ENCODE measurements around the gene SPATA3. TPM values are rescaled to one million over a fixed set of nuclear protein-coding genes. Genes with fewer than 3 reads are reported as not detected.
A peak's percentile ranks its signal among the peaks of the same experiment; 100 is the strongest.

Gene SPATA3
- total RNA-seq, 1 donor from 2014 or later: not detected

GRCh38 chr2:231034291-231034882 is 38.5 kb downstream of the SPATA3 start:
- TF ChIP-seq, protein P1, sequence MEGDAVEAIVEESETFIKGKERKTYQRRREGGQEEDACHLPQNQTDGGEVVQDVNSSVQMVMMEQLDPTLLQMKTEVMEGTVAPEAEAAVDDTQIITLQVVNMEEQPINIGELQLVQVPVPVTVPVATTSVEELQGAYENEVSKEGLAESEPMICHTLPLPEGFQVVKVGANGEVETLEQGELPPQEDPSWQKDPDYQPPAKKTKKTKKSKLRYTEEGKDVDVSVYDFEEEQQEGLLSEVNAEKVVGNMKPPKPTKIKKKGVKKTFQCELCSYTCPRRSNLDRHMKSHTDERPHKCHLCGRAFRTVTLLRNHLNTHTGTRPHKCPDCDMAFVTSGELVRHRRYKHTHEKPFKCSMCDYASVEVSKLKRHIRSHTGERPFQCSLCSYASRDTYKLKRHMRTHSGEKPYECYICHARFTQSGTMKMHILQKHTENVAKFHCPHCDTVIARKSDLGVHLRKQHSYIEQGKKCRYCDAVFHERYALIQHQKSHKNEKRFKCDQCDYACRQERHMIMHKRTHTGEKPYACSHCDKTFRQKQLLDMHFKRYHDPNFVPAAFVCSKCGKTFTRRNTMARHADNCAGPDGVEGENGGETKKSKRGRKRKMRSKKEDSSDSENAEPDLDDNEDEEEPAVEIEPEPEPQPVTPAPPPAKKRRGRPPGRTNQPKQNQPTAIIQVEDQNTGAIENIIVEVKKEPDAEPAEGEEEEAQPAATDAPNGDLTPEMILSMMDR (IDR thresholded peaks at IDR 0.05): no peak
- Mint-ChIP-seq H3K4me1 (peaks cover 14% of the 10 kb centered on the region), H3K27ac (peak overlapping the region; percentile 30), H3K9me3 (no peaks in the 10 kb centered on the region), H3K4me3 (no peak overlapping the region), H3K27me3 (peaks cover 32% of the 10 kb centered on the region), H3K36me3 (ENCODE audit: low read depth) (no peaks in the 10 kb centered on the region)
- intact Hi-C loops (cut with micrococcal nuclease): no loop called here
- CTCF ChIA-PET: interaction anchor here (1.9 kb wide), 1 partner anchor 17 kb away, joined by 10 read pairs; no protein-coding TSS in a partner anchor
- POLR2A ChIA-PET: interaction anchor here (0.7 kb wide), 1 partner anchor 692 kb away, joined by 6 read pairs; no protein-coding TSS in a partner anchor
- ATAC-seq (ENCODE audit: low read depth): peak; percentile 61
- no peak for DNase-seq

DNA sequence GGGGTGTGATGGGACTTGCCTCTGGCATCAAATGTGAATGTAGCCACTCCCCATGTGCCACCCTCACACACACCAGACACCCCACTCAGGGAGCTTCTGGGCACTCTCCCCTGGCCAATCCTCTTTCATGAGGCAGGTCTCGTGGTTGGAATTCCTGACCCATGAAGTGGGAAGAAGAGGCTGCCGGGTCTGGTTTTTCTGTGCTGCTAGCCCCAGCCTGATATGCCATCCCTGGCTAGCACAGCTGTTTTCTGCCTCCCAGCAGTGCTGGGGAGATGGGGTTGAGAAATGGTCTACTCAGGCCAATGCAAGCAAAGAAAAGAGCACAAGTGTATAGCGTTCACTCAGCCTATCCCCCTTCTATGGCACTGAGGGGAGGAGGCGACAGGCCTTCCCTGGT is 40.2 kb downstream of the SPATA3 start:
- DNase-seq (no peak), ATAC-seq (ENCODE audit: low read depth) (no peak)
- no peaks in the 10 kb centered on the region for H3K36me3 Mint-ChIP-seq (ENCODE audit: low read depth)
- CTCF ChIA-PET: interaction anchor here (1.9 kb wide), 1 partner anchor 16 kb away, joined by 10 read pairs; no protein-coding TSS in a partner anchor
- POLR2A ChIA-PET: no interaction called here
- H3K4me1 Mint-ChIP-seq: peaks cover 14% of the 10 kb centered on the region
- TF ChIP-seq, protein P1 (IDR thresholded peaks at IDR 0.05): no peak
- peaks cover 44% of the 10 kb centered on the region for H3K27me3 Mint-ChIP-seq
- intact Hi-C loops (cut with micrococcal nuclease): no loop called here
- no peaks in the 10 kb centered on the region for H3K9me3 Mint-ChIP-seq
- no peak overlapping the region for H3K27ac Mint-ChIP-seq
- no peak overlapping the region for H3K4me3 Mint-ChIP-seq

- no peak overlapping the region for H3K4me3 Mint-ChIP-seq
- no peaks in the 10 kb centered on the region for H3K36me3 Mint-ChIP-seq (ENCODE audit: low read depth)
- intact Hi-C loops (cut with micrococcal nuclease): no loop called here
- H3K4me1 Mint-ChIP-seq: peaks cover 14% of the 10 kb centered on the region
- TF ChIP-seq, protein P1 (IDR thresholded peaks at IDR 0.05): no peak
- DNase-seq (no peak), ATAC-seq (ENCODE audit: low read depth) (no peak)
- no peaks in the 10 kb centered on the region for H3K9me3 Mint-ChIP-seq
- no peak overlapping the region for H3K27ac Mint-ChIP-seq
- ChIA-PET POLR2A (no interaction called here), CTCF (interaction anchor here (1.9 kb wide), 1 partner anchor 15 kb away, joined by 10 read pairs; no protein-coding TSS in a partner anchor)
- peaks cover 47% of the 10 kb centered on the region for H3K27me3 Mint-ChIP-seq
These were observed 40.7 kb downstream of the SPATA3 start for GRCh38 chr2:231036578-231037106.

- peaks cover 49% of the 10 kb centered on the region for H3K27me3 Mint-ChIP-seq
- POLR2A ChIA-PET: no interaction called here
- CTCF ChIA-PET: no interaction called here
- H3K27ac Mint-ChIP-seq: no peak within 1 kb of the TSS
- peaks cover 14% of the 10 kb centered on the region for H3K4me1 Mint-ChIP-seq
- H3K4me3 Mint-ChIP-seq: peak within 1 kb of the TSS; percentile 15
- intact Hi-C loops (cut with micrococcal nuclease): no loop called here
- no peaks in the 10 kb centered on the region for H3K9me3 Mint-ChIP-seq
- DNase-seq (no peak), ATAC-seq (ENCODE audit: low read depth) (no peak)
- TF ChIP-seq, protein P1 (IDR thresholded peaks at IDR 0.05): no peak
- no peaks in the 10 kb centered on the region for H3K36me3 Mint-ChIP-seq (ENCODE audit: low read depth)
These were observed 41.3 kb downstream of the SPATA3 start, which contains the start of gene C2orf72 for GRCh38 chr2:231037202-231037730. Gene C2orf72, plus strand, starts transcription at chr2:231037523. Its CDS starts 43 bp downstream, at chr2:231037566.

DNA sequence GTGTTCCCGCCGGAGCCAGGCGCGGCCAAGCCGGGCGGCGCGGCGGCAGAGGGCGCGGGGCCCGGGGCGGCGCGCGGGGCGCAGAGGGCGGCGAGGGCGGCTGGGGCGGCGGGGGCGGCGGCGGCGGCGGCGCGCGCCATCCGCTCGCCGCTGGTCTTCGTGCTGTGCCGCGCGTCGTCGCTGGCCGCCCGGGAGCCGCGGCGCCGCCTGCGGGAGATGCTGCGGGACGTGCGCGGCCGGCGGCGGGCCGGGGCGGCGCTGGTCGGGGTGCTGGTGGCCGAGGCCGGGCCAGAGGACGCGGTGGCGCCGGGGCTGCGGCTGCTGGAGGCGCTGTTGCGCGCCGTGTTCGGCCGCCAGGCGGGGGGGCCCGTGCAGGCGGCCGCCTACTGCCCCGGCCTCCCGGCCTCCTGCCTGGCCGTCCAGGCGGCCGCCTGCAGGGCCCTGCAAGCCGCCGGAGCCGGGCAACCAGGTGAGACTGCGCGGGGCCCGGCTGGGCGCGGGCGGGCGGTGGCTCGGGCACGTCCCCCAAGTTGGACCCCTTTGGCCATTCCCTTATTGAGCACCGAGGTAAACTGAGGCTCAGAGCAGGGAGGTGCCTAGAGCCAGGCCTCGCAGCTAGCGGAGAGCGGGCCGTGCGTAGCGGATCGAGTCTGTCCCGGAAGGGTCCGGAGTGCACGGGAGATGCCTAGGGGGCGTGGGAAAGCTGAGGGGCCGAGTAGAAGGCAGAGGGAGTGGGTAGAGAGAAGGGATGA is 42.0 kb downstream of the SPATA3 start:
- H3K36me3 Mint-ChIP-seq (ENCODE audit: low read depth): no peaks in the 10 kb centered on the region
- no peak overlapping the region for H3K27ac Mint-ChIP-seq
- TF ChIP-seq, protein P1 (IDR thresholded peaks at IDR 0.05): no peak
- no peak overlapping the region for H3K4me3 Mint-ChIP-seq
- ATAC-seq (ENCODE audit: low read depth) (peak; percentile 21), DNase-seq (no peak)
- ChIA-PET POLR2A (no interaction called here), CTCF (no interaction called here)
- H3K4me1 Mint-ChIP-seq: peaks cover 14% of the 10 kb centered on the region
- intact Hi-C loops (cut with micrococcal nuclease): no loop called here
- no peaks in the 10 kb centered on the region for H3K9me3 Mint-ChIP-seq
- peaks cover 50% of the 10 kb centered on the region for H3K27me3 Mint-ChIP-seq

Measured in activated B cell treated with CpG ODN at 0.5 μM for 24 hours (primary cell).